ENCODE results near the gene SLC13A1.

DNA sequence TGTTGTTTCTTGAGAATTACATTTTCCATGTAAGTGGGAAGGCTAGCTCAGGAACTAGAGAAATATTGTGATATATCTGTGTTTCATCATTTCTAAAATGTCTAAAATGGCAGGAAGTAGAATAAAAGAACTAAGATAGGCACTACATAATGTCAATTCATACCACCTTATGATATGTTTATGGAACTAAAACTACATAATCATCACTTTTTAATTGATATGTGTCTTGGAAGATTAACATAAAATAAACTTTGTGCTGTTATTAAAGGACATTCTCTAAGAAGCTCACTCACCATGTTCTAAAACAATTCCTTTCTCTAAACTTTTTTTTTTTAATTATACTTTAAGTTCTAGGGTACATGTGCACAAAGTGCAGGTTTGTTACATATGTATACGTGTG, 120.7 kb downstream of the SLC13A1 start:
- TF ChIP-seq, protein P1, sequence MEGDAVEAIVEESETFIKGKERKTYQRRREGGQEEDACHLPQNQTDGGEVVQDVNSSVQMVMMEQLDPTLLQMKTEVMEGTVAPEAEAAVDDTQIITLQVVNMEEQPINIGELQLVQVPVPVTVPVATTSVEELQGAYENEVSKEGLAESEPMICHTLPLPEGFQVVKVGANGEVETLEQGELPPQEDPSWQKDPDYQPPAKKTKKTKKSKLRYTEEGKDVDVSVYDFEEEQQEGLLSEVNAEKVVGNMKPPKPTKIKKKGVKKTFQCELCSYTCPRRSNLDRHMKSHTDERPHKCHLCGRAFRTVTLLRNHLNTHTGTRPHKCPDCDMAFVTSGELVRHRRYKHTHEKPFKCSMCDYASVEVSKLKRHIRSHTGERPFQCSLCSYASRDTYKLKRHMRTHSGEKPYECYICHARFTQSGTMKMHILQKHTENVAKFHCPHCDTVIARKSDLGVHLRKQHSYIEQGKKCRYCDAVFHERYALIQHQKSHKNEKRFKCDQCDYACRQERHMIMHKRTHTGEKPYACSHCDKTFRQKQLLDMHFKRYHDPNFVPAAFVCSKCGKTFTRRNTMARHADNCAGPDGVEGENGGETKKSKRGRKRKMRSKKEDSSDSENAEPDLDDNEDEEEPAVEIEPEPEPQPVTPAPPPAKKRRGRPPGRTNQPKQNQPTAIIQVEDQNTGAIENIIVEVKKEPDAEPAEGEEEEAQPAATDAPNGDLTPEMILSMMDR (IDR thresholded peaks at IDR 0.05), result no peak
- TF ChIP-seq POLR2A (IDR thresholded peaks at IDR 0.05), result no peak

Measured in thyroid gland (tissue), 4 donors.